GM18519 (cell line): ENCODE results near the gene METTL5.
"Not testable (repeated sequence)": the region's sequence is repeated elsewhere in the genome, so short reads cannot be mapped to it uniquely, and the experiment has no call there.

Experiments
- ATAC-seq: cut with Tn5 transposase; IDR thresholded peaks from one replicate; pipeline ENCODE4 v1.9.1; 2021; ENCODE audit warnings: mild to moderate bottlenecking, moderate library complexity; ENCODE audit not compliant: unreplicated experiment, low FRiP score

METTL5 gene

DNA sequence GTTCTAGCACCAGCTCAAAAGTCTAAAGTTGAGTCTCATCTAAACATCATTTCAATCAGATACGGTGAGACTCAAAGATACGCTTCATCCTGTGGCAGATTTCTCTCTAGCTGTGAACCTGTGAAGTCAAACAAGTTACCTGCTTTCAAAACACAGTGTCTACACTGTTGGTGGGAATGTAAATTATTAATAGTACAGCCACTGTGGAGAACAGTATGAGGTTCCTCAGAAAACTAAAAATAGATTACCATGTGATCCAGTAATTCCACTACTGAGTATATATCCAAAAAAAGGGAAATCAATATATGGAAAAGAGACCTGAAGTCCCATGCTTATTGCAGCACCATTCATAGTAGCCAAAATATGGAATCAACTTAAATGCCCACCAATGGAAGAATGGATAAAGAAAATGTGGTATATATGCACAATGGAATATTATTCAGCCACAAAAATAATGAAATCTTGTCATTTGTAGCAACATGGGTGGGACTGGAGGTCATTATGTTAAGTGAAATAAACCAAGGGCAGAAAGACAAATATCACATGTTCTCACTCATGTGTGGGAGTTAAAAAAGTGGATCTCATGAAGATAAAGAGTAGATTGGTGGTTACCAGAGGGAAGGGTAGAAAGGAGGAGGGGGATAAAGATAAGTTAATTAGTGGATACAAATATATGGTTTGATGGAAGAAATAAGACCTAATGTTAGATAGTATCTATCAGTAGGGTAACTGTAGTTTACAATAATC is 14.2 kb upstream of the METTL5 start:
- ATAC-seq = no peak

DNA sequence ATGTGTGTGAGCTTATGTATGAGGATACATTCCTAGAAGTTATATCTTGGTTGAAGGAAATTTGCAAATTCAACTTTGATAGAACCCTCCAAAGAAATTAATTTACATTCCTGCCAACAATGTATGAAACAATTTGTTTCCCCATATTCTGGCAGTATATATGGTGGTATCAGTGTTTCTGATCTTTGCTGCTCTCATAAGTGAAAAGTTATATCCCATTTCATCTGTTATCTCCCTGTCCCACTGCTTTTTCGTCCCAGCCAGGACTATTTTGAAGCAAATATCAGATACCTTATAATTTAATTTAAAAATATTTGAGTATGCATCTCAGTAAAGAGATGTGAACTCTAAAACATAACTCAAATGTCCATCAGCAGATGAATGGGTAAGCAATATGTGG is 9.7 kb upstream of the METTL5 start:
- no peak for ATAC-seq

- ATAC-seq = no peak
Measured at GRCh38 chr2:169828141-169828811, 3.6 kb upstream of the METTL5 start.

- peak; percentile 67 for ATAC-seq
Measured at GRCh38 chr2:169827272-169828140, 2.8 kb upstream of the METTL5 start, which contains the start of gene UBR3. UBR3 (plus strand) TSS chr2:169827454; CDS start chr2:169827508, 54 bp downstream.

DNA sequence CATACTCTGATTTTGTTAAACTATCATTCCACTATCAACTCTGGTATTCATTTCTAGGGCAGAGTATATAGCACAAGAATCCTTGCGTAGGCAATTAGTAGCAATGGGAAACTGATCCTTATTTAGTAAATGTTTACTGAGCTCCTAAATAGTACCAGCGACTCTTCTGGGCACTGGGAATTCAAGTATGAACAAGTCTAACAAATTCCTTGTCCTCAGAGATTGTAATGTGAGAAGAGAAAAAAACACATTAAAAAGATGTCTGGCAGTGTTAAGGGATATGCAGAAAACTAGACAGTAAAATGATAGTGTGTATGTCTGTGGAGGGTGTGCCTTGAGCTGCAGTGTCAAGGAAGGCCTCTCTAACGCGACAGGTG is 721 bp downstream of the METTL5 start:
- ATAC-seq = no peak

GRCh38 chr2:169822785-169823392 is 1.8 kb downstream of the METTL5 start:
- ATAC-seq = no peak

GRCh38 chr2:169822036-169822435 is 2.7 kb downstream of the METTL5 start:
- no peak for ATAC-seq

DNA sequence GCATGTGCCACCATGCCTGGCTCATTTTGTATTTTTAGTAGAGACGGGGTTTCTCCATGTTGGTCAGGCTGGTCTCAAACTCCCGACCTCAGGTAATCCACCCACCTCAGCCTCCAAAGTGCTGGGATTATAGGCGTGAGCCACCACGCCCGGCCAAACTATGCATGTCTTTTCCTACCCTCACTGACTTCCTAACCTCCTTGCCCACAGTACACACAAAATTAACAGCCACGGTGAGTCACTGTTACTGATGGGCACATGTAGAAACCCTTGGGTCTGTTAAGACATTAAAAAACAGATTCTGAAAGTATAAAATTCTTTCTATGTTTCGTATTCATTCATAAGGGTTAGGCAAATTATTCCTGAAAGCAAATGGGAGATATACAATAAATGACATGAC is 4.6 kb downstream of the METTL5 start:
- ATAC-seq = not testable (repeated sequence)

DNA sequence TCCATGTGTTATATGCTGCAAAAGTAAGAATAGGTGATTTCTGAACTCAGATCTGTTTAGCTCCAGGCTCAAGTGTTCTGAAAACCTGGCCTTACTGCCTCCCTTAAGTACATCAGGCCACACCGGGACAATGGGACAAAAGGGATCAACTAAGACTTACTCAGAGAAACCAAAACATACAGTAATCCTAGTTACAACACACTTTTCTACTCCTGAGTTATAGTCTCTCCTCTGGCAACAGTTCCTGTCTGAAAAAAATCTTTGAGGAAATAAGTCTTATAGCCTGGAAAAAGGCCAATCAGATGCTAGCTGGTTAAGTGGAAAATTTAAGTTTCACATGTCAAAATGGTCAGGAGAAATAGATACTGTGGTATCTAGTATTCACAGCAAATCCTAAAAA is 5.6 kb downstream of the METTL5 start:
- no peak for ATAC-seq

DNA sequence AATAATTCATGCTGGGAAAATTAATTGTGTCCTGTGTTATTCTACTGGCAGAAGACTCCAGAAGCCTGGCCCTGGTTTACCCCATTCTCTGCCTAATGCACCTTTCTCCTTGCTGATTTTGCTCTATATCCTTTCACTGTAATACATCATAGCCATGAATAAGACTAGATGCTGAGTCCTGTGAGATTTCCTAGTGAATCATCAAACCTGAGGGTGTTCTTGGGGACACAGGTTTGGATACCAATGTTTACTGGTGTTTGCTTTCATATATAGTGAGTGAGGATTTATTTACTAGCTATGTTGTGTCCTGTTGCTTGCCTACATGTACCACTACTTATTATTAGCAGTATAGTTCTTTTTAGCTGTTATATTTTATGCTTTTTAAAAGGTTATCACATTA is 6.5 kb downstream of the METTL5 start:
- ATAC-seq = no peak

DNA sequence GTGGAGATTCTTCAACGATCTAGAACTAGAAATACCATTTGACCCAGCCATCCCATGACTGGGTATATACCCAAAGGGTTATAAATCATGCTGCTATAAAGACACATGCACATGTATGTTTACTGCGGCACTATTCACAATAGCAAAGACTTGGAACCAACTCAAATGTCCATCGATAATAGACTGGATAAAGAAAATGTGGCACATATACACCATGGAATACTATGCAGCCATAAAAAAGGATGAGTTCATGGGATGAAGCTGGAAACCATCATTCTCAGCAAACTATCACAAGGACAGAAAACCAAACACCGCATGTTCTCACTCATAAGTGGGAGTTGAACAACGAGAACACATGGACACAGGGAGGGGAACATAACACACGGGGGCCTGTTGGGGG is 7.3 kb downstream of the METTL5 start:
- not testable (repeated sequence) for ATAC-seq

- not testable (repeated sequence) for ATAC-seq
Measured at GRCh38 chr2:169816961-169817360, 7.7 kb downstream of the METTL5 start.

DNA sequence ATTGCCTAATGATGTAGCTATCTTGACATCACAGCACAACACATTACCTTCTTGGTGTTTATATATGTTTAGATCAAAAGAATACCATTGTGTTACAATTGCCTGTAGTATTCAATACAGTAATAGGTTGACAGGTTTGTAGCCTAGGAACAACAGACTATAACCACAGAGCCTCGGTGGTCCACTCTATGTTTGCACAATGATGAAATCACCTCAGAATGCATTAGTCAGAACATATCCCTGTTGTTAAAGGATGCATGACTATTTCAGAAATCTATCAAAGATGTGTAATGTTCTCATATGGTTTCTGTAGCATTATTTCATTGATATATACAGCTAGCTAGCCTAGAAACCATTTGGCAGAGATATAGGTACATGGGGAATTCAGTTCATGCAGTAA is 8.9 kb downstream of the METTL5 start:
- no peak for ATAC-seq

DNA sequence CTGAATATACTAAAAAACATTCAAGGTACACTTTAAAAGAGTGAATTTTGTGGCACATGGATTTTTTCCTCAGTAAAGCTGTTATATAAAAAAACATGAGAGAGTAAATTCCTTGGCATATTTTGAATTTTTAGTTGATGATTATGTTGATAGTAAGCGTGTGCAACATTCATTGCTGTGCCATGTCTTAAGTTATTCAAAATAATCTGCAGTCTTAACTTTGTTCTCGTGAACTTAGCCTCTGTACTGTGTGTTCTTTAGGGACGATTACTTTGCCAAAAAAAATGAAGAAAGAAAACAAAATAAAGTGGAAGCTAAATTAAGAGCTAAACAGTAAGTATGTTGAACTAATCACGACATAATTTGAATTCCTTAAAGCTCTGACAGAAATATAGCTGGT is 16.5 kb downstream of the METTL5 start:
- no peak for ATAC-seq

- ATAC-seq = no peak
Measured at GRCh38 chr2:169806586-169806985, 18.1 kb downstream of the METTL5 start.

DNA sequence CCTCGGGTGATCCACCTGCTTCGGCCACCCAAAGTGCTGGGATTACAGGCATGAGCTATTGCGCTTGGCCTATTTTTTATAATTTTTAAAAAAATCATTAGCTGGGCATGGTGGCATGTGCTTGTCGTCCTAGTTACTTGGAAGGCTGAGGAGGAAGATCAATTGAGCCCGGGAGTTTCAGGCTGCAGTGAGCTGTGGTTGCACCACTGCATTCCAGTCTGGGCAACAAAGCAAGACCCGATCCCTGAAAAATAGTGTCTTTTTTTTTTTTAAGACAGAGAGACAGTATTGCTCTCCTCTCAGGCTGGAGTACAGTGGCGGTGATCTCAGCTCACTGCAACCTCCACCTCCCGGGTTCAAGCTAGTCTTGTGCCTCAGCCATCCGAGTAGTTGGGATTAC is 21.2 kb downstream of the METTL5 start:
- ATAC-seq = no peak

- peak; percentile 84 for ATAC-seq
Measured at GRCh38 chr2:169798718-169799592, 25.8 kb downstream of the METTL5 start, which contains the start of gene SSB. SSB (plus strand) TSS chr2:169798871; CDS start chr2:169800961, 2,090 bp downstream.

DNA sequence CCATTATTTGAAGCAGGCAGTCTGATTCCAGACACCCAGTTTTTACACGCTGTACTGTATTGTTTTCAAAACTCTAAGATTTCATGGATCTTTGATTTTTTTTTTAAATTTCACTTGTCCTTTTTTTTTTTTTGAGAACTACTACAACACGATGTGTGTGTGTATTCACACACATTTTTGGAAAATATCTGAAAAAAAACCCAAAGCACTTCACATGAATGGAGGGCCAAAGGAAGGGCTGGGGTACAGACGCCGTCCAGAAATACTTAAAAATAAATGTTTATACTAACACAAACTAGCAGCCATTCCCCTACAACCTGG is 26.3 kb downstream of the METTL5 start:
- no peak for ATAC-seq

DNA sequence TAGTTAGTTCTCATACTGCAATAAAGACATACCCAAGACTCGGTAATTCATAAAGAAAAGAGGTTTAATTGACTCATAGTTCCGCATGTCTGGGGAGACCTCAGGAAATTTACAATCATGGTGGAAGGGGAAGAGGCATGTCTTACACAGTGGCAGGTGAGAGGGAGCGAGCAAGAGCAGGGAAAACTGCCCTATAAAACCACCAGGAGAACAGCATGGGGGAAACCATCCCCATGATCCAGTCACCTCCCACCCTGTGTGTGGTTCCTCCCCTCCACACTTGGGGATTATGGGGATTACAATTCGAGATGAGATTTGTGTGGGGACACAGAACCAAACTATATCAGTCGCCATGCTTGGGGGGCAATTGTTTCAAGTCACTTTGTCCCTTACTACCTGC is 27.1 kb downstream of the METTL5 start:
- no peak for ATAC-seq

DNA sequence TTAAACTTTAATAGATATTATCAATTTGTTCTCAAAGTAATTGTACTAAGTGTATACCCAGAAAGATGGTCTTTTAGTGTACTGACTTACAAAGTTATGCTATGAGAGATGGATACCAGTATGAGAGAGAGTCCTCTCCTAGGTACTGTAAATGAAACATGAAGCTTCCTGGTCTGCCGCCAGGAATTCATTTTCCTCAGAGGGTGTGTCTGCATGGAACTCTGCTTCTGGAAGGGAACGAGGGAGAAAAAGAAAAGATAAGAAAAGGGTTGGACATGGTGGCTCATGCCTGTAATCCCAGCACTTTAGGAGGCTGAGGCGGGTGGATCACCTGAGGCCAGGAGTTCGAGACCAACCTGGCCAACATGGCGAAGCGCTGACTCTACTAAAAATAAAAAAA is 28.3 kb downstream of the METTL5 start:
- no peak for ATAC-seq
